ENCODE data around the gene LY9.

DNA sequence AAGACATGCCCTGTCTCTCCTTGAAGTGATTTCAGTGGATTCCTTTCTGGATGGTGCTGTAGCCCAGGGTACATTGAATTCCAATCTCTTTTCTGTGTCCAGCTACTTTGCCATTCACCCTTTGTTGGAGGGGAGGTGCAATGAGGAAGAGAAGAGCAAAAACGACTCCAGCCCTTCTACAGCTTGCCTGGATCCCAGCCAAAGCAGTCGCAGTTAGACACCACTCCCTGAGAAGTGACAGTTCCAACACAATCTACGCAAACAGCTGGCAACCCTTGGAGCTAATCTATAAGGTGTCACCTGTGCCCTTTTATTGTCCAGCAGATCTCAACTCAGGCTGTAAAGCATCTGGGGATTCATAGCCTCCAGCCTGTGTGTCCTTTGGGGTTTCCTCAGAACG is 62.1 kb downstream of the LY9 start:
- no peak for TF ChIP-seq POLR2A (IDR thresholded peaks at IDR 0.05)
- TF ChIP-seq, protein P1, sequence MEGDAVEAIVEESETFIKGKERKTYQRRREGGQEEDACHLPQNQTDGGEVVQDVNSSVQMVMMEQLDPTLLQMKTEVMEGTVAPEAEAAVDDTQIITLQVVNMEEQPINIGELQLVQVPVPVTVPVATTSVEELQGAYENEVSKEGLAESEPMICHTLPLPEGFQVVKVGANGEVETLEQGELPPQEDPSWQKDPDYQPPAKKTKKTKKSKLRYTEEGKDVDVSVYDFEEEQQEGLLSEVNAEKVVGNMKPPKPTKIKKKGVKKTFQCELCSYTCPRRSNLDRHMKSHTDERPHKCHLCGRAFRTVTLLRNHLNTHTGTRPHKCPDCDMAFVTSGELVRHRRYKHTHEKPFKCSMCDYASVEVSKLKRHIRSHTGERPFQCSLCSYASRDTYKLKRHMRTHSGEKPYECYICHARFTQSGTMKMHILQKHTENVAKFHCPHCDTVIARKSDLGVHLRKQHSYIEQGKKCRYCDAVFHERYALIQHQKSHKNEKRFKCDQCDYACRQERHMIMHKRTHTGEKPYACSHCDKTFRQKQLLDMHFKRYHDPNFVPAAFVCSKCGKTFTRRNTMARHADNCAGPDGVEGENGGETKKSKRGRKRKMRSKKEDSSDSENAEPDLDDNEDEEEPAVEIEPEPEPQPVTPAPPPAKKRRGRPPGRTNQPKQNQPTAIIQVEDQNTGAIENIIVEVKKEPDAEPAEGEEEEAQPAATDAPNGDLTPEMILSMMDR (IDR thresholded peaks at IDR 0.05) = no peak

Measured in ovary (tissue), 3 donors.